Stimulated activated CD4-positive, alpha-beta T cell treated with anti-CD3 and anti-CD28 coated beads, Interleukin-12 subunit alpha, Interleukin-12 subunit beta, amount 100 ng/mL, for 24 hours (primary cell): Measurements from ENCODE around the gene ACTN4.
"Not testable (repeated sequence)": the region's sequence is repeated elsewhere in the genome, so short reads cannot be mapped to it uniquely, and the experiment has no call there.

ENCODE experiments used
- DNase-seq, 2 experiments: peaks; one replicate each; pipeline ENCODE4 v3.0.0-alpha.2; 2020; ENCODE audit warnings: low read depth in 2 of 2

Gene ACTN4

DNA sequence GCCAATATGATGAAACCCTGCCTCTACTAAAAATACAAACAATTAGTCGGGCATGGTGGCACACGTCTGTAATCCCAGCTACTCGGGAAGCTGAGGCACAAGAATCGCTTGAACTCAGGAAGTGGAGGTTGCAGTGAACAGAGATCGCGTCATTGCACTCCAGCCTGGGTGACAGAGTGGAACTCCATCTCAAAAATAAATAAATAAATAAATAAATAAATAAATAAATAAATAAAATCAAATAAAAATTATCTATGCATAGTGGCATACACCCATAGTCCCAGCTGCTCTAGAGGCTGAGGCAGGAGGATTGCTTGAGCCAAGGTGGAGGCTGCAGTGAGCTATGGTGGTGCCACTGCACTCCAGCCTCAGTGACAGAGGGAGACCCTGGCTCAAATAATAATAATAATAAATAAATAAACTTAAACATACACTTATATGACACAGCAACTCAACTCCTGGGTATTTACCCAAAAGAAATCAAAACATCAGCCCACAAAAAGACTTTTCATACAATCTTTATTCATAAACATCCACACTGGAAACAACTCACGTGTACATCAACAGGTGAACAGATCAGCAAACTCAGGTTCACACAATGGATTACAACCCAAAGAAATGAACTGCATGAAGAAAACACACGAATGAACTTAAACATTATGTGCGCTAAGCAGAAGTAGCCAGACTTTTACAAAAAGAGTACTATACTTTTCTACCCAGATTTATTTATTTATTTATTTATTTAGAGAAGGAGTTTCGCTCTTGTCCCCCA is 119.0 kb downstream of the ACTN4 start:
- DNase-seq = no peak

- DNase-seq = peak; percentile 66 to 79
Measured at GRCh38 chr19:38769635-38770211, 122.3 kb downstream of the ACTN4 start.

DNA sequence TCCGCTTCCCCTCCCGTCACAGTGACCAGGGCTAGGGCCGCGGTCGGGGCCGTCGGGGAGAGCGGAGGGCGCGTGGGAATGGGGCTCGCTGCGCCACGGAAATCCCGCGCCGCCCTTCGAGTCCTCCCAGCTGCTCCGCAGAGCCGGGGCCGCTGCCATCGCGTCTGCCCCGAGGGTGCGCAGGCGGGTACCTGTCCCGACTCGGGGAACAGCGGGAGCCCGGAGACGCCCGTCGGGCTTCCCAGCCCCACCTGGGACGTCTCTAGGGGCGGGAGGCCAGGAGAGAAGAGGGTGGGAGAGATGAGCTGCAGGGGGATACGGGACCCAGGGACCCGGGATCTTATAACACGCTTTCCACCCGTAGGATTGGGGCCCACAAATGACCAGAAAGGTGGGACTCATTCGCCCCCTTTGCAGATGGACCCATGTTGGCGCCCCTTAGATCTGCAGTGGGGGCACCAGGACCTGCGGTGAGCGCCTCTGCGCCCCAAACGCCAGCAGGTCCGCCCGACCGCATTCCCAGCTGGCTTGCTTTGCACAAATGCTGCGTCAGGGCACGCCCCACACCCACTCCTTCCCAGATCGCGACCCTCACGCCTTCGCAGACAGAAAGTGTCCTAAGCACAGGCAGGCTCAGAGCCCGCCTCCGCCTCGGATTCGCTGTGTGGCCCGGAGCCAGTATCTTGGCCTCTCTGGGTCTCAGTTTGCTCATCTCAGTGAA is 122.9 kb downstream of the ACTN4 start:
- not testable (repeated sequence) for DNase-seq

- not testable (repeated sequence) for DNase-seq
Measured at GRCh38 chr19:38770949-38771275, 123.5 kb downstream of the ACTN4 start.

GRCh38 chr19:38771569-38771968 is 124.1 kb downstream of the ACTN4 start:
- DNase-seq = not testable (repeated sequence)

DNA sequence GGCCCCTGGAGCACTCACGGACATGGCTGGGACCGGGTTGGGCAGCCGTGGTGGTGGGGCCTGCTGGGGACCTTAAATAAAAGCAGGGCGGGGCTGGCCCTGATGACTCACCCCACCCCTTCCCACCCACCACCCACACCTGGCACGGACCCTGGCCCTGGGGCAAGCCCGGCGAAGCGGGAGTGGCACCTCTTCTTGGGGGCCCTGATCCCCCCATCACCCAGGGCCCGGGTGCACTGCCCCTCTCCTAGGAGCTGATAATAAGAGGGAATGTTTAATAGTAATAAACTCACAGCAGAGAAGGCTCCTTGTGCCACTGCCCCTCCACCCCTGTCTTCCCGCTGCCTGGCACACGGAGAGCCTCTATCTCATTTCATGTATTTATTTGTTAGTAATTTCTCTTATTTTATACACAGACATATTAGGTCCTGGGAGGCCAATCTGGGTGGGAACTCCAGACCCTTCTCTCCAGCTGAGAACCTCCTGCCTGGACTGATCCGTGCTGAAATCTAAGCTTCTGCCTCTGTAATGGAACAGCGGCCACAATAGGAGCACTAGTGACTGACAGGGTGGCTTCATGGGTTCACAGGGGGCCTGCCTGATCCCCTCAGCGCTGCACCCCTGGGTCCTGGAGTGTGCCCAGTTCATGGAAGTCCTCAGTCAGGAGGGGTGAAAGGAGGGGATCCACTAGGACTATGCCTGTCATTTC is 126.2 kb downstream of the ACTN4 start, which contains the start of gene LGALS7:
Gene LGALS7 (minus strand): TSS at position 49 of the 709 bp plus-strand sequence. CDS start 25 bp downstream, at position 24.
- DNase-seq = no peak

DNA sequence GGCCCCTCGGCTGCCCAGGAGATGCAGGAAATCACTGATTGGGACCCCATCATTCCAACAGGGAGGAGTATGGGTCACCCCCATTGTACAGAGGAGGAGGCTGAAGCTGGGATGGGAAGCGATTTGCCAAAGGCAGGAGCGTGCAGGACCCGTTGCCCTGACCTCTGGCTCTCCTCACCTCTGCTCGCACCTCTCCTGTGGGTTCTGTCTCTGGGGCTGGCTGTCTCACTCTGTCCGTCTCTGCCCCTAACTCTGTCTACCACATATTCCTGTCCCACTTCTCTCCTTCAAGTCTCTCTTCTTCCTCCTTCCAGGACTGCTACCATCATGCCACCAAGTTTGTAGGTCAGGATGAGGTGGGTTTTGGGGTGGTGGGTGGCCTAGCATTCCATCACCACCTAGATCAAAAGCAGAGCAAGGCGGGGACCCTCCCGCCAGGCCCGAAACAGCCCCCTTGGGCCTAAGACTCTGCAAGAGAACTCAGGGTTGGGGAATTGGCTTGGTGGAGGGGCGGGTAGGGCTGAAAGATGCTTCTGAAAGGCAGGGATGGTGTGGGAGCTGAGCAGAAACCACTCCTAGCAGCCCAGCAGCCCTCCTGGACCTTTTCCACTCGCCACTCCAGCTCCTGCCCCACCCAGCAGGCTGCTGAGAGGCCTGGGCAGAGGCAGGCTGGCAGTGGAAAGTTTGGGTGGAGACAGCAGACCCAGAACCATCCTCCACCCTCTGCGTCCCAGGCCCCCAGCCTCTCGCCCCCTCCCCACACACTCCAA is 126.9 kb downstream of the ACTN4 start:
- DNase-seq = no peak

GRCh38 chr19:38778733-38779132 is 131.3 kb downstream of the ACTN4 start:
- no peak for DNase-seq

DNA sequence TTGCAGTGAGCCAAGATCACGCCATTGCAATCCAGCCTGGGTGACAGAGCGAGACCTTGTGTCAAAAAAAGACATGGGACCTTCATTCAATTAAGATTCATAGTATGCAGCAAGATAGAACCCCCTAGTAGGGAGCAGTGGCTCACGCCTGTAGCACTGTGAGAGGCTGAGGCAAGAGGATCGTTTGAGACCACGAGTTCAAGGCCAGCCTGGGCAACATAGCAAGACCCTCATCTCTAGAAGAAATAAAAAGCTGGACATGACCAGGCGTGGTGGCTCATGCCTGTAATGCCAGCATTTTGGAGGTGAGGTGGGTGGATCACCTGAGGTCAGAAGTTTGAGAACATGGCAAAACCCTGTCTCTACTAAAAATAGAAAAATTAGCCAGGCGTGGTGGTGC is 133.0 kb downstream of the ACTN4 start:
- no peak for DNase-seq

- DNase-seq = no peak
Measured at GRCh38 chr19:38781058-38781457, 133.6 kb downstream of the ACTN4 start.
